SU-DHL-6 (cell line): ENCODE measurements around the gene IL22.

Experiments
- H2AFZ ChIP-seq: fragments of 200-600 bp; sonication (generic); 2 replicates; pipeline ENCODE4 v1.6.1; 2014; ENCODE audit warnings: low read depth, mild to moderate bottlenecking, moderate library complexity, mixed read lengths, antibody characterized with exemption, low read length; ENCODE audit not compliant: severe bottlenecking
- H3F3A ChIP-seq: fragments of 200-600 bp; shearing (Covaris generic); 2 replicates; pipeline ENCODE4 v1.6.0; 2016; ENCODE audit warnings: antibody characterized with exemption, mild to moderate bottlenecking; ENCODE audit not compliant: insufficient read depth
- H3K27ac ChIP-seq: fragments of 200-600 bp; sonication (generic); 2 replicates; pipeline ENCODE4 v1.5.1; 2016; ENCODE audit warnings: low read depth, mild to moderate bottlenecking, low read length, moderate library complexity, mixed read lengths
- H3K27me3 ChIP-seq: fragments of 200-600 bp; sonication (generic), shearing (Covaris generic); 2 replicates; pipeline ENCODE4 v1.6.0; 2014; ENCODE audit warnings: mild to moderate bottlenecking, low read length
- H3K36me3 ChIP-seq: fragments of 200-600 bp; sonication (generic); 2 replicates; pipeline ENCODE4 v1.6.1; 2014; ENCODE audit warnings: mild to moderate bottlenecking, low read length, mixed read lengths
- H3K4me2 ChIP-seq: fragments of 300-600, 200-600 bp; shearing (Covaris generic), sonication (generic); 2 replicates; pipeline ENCODE4 v1.6.0; 2014; ENCODE audit warnings: low read length, low read depth, mild to moderate bottlenecking; ENCODE audit not compliant: poor library complexity, severe bottlenecking
- H3K4me3 ChIP-seq: fragments of 200-600 bp; sonication (generic); 2 replicates; pipeline ENCODE4 v1.5.1; 2014; ENCODE audit warnings: antibody characterized with exemption, low read length, mild to moderate bottlenecking, mixed read lengths; ENCODE audit not compliant: insufficient read depth, poor library complexity, severe bottlenecking
- H3K79me2 ChIP-seq: fragments of 200-600 bp; sonication (generic); 2 replicates; pipeline ENCODE4 v1.6.1; 2014; ENCODE audit warnings: mild to moderate bottlenecking, low read length, moderate library complexity; ENCODE audit not compliant: insufficient read depth
- H3K9ac ChIP-seq: fragments of 200-600 bp; sonication (generic); 2 replicates; pipeline ENCODE4 v1.7.0; 2014; ENCODE audit warnings: mild to moderate bottlenecking, low read length
- H3K9me2 ChIP-seq: fragments of 200-600 bp; sonication (generic); replicated peaks from 2 replicates; pipeline ENCODE4 v1.6.1; 2014; ENCODE audit warnings: low read length; ENCODE audit not compliant: insufficient read depth
- H3K9me3 ChIP-seq: fragments of 200-600 bp; sonication (generic); 2 replicates; pipeline ENCODE4 v1.6.1; 2014; ENCODE audit warnings: low read length, mixed read lengths; ENCODE audit not compliant: insufficient read depth
- H4K20me1 ChIP-seq: fragments of 200-600 bp; sonication (generic); 2 replicates; pipeline ENCODE4 v1.6.1; 2014; ENCODE audit warnings: low read depth, mild to moderate bottlenecking, antibody characterized with exemption, low read length, moderate library complexity, mixed read lengths
- EZH2phosphoT487 ChIP-seq: fragments of 200-600 bp; sonication (generic), shearing (Covaris generic); conservative IDR thresholded peaks from 2 replicates; pipeline ENCODE4 v1.6.1; 2018; ENCODE audit warnings: mild to moderate bottlenecking, antibody characterized with exemption, low read length, moderate library complexity, mixed read lengths
- TF ChIP-seq, protein P1 (sequence below): fragments of 200-600 bp; sonication (generic); IDR thresholded peaks from one replicate; pipeline ENCODE4 v1.5.1; 2017; ENCODE audit warnings: antibody characterized with exemption, mild to moderate bottlenecking, low read length, moderate library complexity; ENCODE audit not compliant: insufficient read depth, poor library complexity, severe bottlenecking

Gene IL22, protein sequence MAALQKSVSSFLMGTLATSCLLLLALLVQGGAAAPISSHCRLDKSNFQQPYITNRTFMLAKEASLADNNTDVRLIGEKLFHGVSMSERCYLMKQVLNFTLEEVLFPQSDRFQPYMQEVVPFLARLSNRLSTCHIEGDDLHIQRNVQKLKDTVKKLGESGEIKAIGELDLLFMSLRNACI

DNA sequence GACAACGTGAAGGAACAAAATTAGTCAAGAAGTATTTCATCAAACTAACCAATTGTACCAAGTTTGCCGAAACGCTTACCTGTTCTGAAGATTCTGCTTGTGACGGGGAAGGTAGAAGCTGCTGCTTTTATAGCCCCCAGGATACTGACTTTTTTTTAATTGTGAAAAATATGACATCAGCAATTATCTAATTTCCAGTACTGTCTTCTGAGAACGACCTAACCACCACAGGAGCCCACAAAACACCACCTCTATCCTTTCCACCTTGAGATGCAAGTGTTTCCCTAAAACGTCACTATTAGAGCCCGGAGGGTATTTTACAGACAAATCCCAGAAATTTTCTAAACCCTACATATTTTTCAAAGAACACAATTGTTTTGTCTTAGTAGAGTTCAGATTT, at the start of gene IL22:
Gene IL22, minus strand, starts transcription at position 101 of the 400 bp plus-strand sequence. CDS start 156 bp downstream, outside the sequence.
- Histone ChIP-seq H3K36me3 (no peaks in the 10 kb centered on the region), H3F3A (no peaks in the 10 kb centered on the region), H2AFZ (no peak within 1 kb of the TSS), H3K4me2 (no peak within 1 kb of the TSS), H3K4me3 (no peak within 1 kb of the TSS), H3K9me2 (no peaks in the 10 kb centered on the region), H3K27me3 (no peaks in the 10 kb centered on the region), H3K9ac (no peak within 1 kb of the TSS), H3K27ac (no peak within 1 kb of the TSS), H3K9me3 (no peaks in the 10 kb centered on the region), H3K79me2 (no peaks in the 10 kb centered on the region), H4K20me1 (no peaks in the 10 kb centered on the region)
- TF ChIP-seq EZH2phosphoT487, result no peak
- TF ChIP-seq, protein P1, sequence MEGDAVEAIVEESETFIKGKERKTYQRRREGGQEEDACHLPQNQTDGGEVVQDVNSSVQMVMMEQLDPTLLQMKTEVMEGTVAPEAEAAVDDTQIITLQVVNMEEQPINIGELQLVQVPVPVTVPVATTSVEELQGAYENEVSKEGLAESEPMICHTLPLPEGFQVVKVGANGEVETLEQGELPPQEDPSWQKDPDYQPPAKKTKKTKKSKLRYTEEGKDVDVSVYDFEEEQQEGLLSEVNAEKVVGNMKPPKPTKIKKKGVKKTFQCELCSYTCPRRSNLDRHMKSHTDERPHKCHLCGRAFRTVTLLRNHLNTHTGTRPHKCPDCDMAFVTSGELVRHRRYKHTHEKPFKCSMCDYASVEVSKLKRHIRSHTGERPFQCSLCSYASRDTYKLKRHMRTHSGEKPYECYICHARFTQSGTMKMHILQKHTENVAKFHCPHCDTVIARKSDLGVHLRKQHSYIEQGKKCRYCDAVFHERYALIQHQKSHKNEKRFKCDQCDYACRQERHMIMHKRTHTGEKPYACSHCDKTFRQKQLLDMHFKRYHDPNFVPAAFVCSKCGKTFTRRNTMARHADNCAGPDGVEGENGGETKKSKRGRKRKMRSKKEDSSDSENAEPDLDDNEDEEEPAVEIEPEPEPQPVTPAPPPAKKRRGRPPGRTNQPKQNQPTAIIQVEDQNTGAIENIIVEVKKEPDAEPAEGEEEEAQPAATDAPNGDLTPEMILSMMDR, result no peak

DNA sequence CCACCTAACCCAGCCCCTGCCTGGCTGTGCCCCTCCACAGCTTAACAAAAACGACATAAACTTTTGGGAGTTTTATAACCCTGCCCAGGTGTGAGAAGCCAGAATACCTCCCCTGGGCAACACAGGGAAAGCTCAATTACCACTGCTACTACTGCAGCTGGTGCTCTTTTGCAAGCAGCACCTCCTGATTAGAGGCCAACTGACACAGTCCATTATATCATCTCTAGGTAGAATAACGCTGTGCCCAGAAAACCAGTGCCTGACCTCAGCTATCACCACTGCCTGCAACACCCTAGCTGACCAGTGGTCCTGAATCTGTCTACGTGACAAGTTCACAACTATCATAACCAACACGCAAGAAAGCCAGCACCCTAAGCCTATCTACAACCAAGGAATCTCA, 44.5 kb upstream of the IL22 start:
- Histone ChIP-seq H3K27me3 (no peaks in the 10 kb centered on the region), H3K36me3 (peaks cover 16% of the 10 kb centered on the region), H4K20me1 (no peaks in the 10 kb centered on the region), H3K9me2 (no peaks in the 10 kb centered on the region), H2AFZ (no peak overlapping the region), H3K9me3 (no peaks in the 10 kb centered on the region), H3K4me3 (no peak overlapping the region), H3K27ac (no peak overlapping the region), H3K4me2 (no peak overlapping the region), H3K79me2 (0 out of 2 replicates have a peak, but pooled peaks cover 3% of the 10 kb centered on the region), H3F3A (no peaks in the 10 kb centered on the region), H3K9ac (no peak overlapping the region)
- TF ChIP-seq, protein P1, result no peak
- TF ChIP-seq EZH2phosphoT487, result no peak

DNA sequence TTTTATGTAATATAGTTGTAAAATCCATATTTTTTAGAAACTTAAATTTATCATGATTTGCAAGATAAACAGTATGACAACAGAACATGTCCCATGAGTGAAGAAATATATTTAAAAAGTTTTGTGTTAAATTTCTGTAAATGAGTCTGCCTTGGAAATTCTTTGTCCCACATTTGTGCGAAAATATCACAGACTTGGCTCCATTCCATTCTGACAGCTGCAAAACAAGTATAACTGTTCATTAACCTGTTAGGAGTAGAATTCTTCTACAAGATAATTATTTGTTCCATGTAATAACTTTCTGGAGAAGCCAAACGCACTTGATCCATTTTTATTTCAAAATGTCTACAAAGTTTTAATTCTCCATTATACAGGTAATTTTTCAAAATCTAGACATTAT, 40.8 kb upstream of the IL22 start:
- H3K79me2 ChIP-seq, result 0 out of 2 replicates have a peak, but pooled peaks cover 3% of the 10 kb centered on the region
- no peaks in the 10 kb centered on the region for H3F3A ChIP-seq
- no peak overlapping the region for H3K27ac ChIP-seq
- no peaks in the 10 kb centered on the region for H4K20me1 ChIP-seq
- no peak overlapping the region for H3K9ac ChIP-seq
- peaks cover 16% of the 10 kb centered on the region for H3K36me3 ChIP-seq
- TF ChIP-seq, protein P1, result no peak
- no peak for TF ChIP-seq EZH2phosphoT487
- H3K4me3 ChIP-seq, result no peak overlapping the region
- no peaks in the 10 kb centered on the region for H3K9me2 ChIP-seq
- no peaks in the 10 kb centered on the region for H3K27me3 ChIP-seq
- no peaks in the 10 kb centered on the region for H3K9me3 ChIP-seq
- no peak overlapping the region for H3K4me2 ChIP-seq
- no peak overlapping the region for H2AFZ ChIP-seq
